A673 (cell line): ENCODE measurements around the gene TBL3. TPM values are rescaled to one million over a fixed set of nuclear protein-coding genes. Genes with fewer than 3 reads are reported as not detected.

Experiments used
- BruUV-seq: library from RNA; stranded (reverse); fragments of 400-500 nt; replicated peaks from 2 replicates; lab custom pipeline; 2021; lab: Mats Ljungman, UMichigan
- CTCF ChIA-PET: fragments of 300-600 bp; sonication (Branson Sonifier 250); formaldehyde crosslinking; loops from one replicate; lab custom pipeline; 2022; ENCODE audit warnings: antibody characterized with exemption; lab: Charles Lee
- POLR2A ChIA-PET: fragments of 300-600 bp; sonication (Branson Sonifier 250); formaldehyde crosslinking; loops from one replicate; lab custom pipeline; 2022; ENCODE audit warnings: antibody characterized with exemption; ENCODE audit not compliant: low non-redundant PET; lab: Charles Lee
- DNase-seq: peaks from one replicate; pipeline ENCODE4 v3.0.0-alpha.2; 2015; ENCODE audit warnings: low spot score
- H3K27ac ChIP-seq: fragments of 200-600 bp; sonication (generic); 2 replicates; pipeline ENCODE4 v1.5.1; 2016; ENCODE audit warnings: mixed run types, low read depth, mild to moderate bottlenecking, mixed read lengths, antibody characterized with exemption, low read length; ENCODE audit not compliant: poor library complexity, severe bottlenecking
- H3K27me3 ChIP-seq: fragments of 200-600 bp; sonication (generic); replicated peaks from 2 replicates; pipeline ENCODE4 v1.6.1; 2017; ENCODE audit warnings: mixed run types, low read depth, mild to moderate bottlenecking, mixed read lengths, antibody characterized with exemption, low read length; ENCODE audit not compliant: insufficient read depth, poor library complexity
- H3K36me3 ChIP-seq: fragments of 200-600 bp; sonication (generic); 2 replicates; pipeline ENCODE4 v1.6.1; 2016; ENCODE audit warnings: mixed run types, mild to moderate bottlenecking, mixed read lengths, antibody characterized with exemption, low read length; ENCODE audit not compliant: insufficient read depth, poor library complexity, severe bottlenecking
- H3K4me1 ChIP-seq: fragments of 200-600 bp; sonication (generic); 2 replicates; pipeline ENCODE4 v1.6.1; 2017; ENCODE audit warnings: mixed run types, mild to moderate bottlenecking, mixed read lengths, antibody characterized with exemption, low read length; ENCODE audit not compliant: insufficient read depth, poor library complexity, severe bottlenecking
- H3K4me3 ChIP-seq: fragments of 200-600 bp; sonication (generic); 2 replicates; pipeline ENCODE4 v1.5.1; 2016; ENCODE audit warnings: low read depth, mixed run types, mild to moderate bottlenecking, mixed read lengths, low read length; ENCODE audit not compliant: poor library complexity, severe bottlenecking
- H3K9me3 ChIP-seq: fragments of 200-600 bp; sonication (generic); 2 replicates; pipeline ENCODE4 v1.6.1; 2016; ENCODE audit warnings: mixed run types, low read depth, mild to moderate bottlenecking, mixed read lengths, antibody characterized with exemption, low read length; ENCODE audit not compliant: poor library complexity, severe bottlenecking
- CTCF ChIP-seq: fragments of 300-800, 200-600 bp; sonication (generic); conservative IDR thresholded peaks from 2 replicates; pipeline ENCODE4 v1.5.1; 2017; ENCODE audit warnings: low read depth, mild to moderate bottlenecking, antibody characterized with exemption, low read length, moderate library complexity, mixed read lengths
- EZH2 ChIP-seq: fragments of 200-600 bp; sonication (generic); IDR thresholded peaks from 2 replicates; pipeline ENCODE4 v1.6.1; 2017; ENCODE audit warnings: borderline replicate concordance, low read depth, mild to moderate bottlenecking, mixed read lengths, antibody characterized with exemption, low read length; ENCODE audit not compliant: poor library complexity, severe bottlenecking
- intact Hi-C: fragments of 100-400 bp; cut with micrococcal nuclease; formaldehyde crosslinking; loops from one replicate; pipeline ENCODE4 v1.10.0; 2022; ENCODE audit not compliant: unreplicated experiment
- total RNA-seq: library from RNA; stranded (reverse); gene quantifications from 2 replicates; pipeline ENCODE4 v1.2.3, GENCODE V29; 2021

Gene TBL3
- total RNA-seq, 1 experiment from 2014 or later = 58.4 TPM

DNA sequence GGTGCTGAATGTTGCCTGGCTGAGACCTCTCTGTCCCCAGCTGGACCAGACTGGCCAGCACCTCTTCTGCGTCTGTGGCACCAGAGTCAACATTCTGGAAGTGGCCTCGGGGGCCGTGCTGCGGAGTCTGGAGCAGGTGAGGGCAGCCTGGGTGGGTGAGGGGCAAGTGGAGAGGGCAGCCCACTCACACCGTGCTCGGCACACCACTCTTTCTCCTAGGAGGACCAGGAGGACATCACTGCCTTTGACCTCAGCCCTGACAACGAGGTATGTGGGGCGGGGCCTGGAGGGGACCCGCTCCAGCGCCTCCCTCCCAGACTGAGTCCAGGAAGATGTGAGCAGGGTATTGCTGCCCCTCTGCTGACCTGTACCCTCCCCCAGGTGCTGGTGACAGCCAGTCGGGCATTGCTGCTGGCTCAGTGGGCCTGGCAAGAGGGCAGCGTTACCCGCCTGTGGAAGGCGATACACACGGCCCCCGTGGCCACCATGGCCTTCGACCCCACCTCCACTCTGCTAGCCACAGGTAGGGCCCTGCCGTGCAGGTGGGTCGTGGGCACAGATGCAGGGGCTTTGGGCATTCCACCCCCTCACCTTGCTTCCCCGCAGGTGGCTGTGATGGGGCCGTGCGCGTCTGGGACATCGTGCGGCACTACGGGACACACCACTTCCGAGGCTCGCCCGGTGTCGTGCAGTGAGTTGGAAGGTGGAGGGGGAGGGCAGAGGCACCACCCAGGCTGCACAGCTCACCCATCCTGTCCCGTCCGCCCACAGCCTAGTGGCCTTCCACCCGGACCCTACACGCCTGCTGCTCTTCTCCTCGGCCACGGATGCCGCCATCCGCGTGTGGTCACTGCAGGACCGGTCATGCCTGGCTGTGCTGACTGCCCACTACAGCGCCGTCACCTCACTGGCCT lies 2.6 kb downstream of the TBL3 start:
- TF ChIP-seq EZH2 (no peak), CTCF (no peak)
- POLR2A ChIA-PET = no interaction called here
- intact Hi-C loops = no loop called here
- no peak for DNase-seq
- CTCF ChIA-PET = no interaction called here
- Histone ChIP-seq H3K4me1 (peaks cover 5% of the 10 kb centered on the region), H3K9me3 (no peaks in the 10 kb centered on the region), H3K36me3 (peaks cover 28% of the 10 kb centered on the region), H3K27ac (no peak overlapping the region), H3K4me3 (no peak overlapping the region), H3K27me3 (no peaks in the 10 kb centered on the region)
- BruUV-seq = no TSS peak

DNA sequence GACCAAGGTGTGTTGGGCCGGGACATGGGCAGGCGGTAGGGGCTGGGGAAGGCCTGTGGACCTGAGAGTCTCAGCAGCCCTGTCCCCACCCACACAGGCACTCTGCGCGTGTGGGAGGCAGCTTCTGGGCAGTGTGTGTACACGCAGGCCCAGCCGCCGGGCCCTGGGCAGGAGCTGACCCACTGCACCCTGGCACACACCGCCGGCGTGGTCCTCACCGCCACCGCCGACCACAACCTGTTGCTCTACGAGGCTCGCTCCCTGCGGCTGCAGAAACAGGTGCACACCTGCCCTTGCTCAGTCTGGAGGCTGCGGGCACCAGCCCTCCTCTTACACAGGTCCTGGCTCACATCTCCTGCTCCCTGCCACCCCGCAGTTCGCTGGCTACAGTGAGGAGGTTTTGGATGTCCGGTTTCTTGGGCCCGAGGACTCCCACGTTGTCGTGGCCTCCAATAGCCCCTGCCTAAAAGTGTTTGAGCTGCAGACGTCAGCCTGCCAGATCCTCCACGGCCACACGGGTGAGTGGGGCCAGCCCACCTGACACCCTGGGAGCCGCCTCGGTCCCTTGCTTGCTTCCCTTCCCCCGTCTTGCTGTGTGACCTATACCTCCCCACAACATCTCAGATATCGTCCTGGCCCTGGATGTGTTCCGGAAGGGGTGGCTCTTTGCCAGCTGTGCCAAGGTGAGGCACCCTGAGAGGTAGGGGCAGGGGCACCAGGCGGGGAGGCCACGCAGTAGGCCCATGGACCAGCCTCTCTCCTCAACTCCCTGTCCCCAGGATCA lies 3.8 kb downstream of the TBL3 start:
- POLR2A ChIA-PET = no interaction called here
- no TSS peak for BruUV-seq

DNA sequence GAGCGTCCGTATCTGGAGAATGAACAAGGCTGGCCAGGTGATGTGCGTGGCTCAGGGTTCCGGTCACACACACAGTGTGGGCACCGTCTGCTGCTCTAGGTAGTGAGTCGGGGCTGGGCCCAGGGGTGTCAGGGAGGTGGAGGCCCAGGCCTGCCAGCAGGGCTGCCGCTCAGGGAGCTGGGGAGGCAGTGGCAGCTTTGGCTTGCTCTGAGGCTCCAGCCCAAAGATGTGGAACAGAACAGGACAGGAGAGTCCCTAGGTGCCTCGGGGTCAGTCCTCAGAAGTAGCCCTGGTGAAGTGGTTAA lies 4.3 kb downstream of the TBL3 start:
- POLR2A ChIA-PET = no interaction called here
- BruUV-seq = no TSS peak
- no peak for TF ChIP-seq CTCF
- no peak overlapping the region for H3K27ac ChIP-seq
- intact Hi-C loops = no loop called here
- H3K4me3 ChIP-seq = no peak overlapping the region
- CTCF ChIA-PET = no interaction called here
- H3K9me3 ChIP-seq = no peaks in the 10 kb centered on the region
- DNase-seq = no peak
- peaks cover 4% of the 10 kb centered on the region for H3K4me1 ChIP-seq
- H3K36me3 ChIP-seq = peaks cover 28% of the 10 kb centered on the region
- no peaks in the 10 kb centered on the region for H3K27me3 ChIP-seq

More for the DNA sequence above, 3.8 kb downstream of the TBL3 start:
- Histone ChIP-seq H3K9me3 (no peaks in the 10 kb centered on the region), H3K4me3 (no peak overlapping the region), H3K27me3 (no peaks in the 10 kb centered on the region), H3K36me3 (peaks cover 28% of the 10 kb centered on the region), H3K4me1 (peaks cover 5% of the 10 kb centered on the region), H3K27ac (no peak overlapping the region)
- CTCF ChIA-PET = no interaction called here
- intact Hi-C loops = no loop called here
- no peak for DNase-seq
- TF ChIP-seq CTCF (no peak), EZH2 (no peak)
